GM12875 (cell line): Measurements from ENCODE around the gene NXPE3.
"Not testable (repeated sequence)": the region's sequence is repeated elsewhere in the genome, so short reads cannot be mapped to it uniquely, and the experiment has no call there.

ENCODE experiments used
- H3K4me3 ChIP-seq: one replicate; pipeline ENCODE4 v1.5.1; 2011; ENCODE audit warnings: low read depth, low read length, control low read depth
- TF ChIP-seq, protein P1 (sequence below): IDR thresholded peaks from 2 replicates; pipeline ENCODE4 v1.5.1; 2011; ENCODE audit warnings: low read depth, mild to moderate bottlenecking, control low read depth, inconsistent platforms, low read length, moderate library complexity, borderline replicate concordance; ENCODE audit not compliant: insufficient read depth

Gene NXPE3

DNA sequence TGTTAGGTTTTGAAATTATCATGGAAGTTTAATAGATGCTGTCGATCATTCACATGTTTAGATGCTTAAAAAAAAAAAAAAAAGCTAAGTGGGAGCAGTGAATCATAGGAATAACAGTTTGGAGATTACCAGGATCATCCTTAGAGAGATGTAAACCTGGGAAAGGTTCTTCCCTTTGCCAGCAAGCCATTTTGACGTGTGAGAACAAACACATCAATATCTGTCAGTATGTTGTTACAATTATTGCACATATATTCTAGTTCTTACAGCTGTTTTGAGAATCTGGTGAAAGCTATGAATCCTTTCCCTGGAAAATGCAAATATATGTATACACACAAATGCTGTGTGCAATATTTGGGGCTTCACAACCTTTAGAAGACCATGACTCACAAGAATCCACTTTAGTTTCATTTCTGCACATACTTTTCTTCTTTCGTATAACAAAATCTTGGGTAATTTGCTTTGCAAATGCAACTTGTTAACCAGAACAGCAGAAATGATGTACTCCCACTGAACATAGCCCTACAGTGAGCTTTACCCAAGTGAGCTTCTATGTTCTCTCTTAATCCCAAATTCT, 82.3 kb downstream of the NXPE3 start:
- TF ChIP-seq, protein P1, sequence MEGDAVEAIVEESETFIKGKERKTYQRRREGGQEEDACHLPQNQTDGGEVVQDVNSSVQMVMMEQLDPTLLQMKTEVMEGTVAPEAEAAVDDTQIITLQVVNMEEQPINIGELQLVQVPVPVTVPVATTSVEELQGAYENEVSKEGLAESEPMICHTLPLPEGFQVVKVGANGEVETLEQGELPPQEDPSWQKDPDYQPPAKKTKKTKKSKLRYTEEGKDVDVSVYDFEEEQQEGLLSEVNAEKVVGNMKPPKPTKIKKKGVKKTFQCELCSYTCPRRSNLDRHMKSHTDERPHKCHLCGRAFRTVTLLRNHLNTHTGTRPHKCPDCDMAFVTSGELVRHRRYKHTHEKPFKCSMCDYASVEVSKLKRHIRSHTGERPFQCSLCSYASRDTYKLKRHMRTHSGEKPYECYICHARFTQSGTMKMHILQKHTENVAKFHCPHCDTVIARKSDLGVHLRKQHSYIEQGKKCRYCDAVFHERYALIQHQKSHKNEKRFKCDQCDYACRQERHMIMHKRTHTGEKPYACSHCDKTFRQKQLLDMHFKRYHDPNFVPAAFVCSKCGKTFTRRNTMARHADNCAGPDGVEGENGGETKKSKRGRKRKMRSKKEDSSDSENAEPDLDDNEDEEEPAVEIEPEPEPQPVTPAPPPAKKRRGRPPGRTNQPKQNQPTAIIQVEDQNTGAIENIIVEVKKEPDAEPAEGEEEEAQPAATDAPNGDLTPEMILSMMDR, result no peak
- H3K4me3 ChIP-seq, result no peak overlapping the region

DNA sequence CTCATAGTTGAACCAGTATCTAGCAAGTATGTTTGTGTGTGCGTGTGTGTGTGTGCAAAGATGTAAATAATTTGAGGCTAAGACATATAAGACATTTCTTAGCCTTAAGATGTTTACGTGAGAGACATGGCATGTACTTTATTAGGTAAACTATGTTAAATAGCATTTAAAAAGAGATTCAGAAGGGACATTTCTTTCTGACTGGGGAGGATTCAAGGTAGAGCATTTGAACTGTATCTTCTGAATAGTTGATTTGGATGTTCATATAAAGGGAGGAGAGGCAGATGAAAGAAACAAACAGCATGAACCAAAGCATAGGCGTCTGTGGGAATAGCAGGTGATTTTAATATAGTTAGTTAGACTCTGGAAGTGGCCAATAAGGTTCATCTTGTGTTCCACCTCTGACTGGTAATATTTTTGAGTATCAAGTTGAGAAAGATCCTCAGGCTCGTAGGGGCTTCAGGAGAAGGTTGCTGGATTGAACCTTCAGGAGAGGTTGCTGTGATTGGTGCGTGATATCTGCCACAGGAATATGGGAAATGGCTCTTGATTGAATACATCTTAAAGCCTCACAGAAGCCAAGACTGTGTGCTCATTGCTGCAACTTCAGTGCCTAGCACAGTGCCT, 82.9 kb downstream of the NXPE3 start:
- TF ChIP-seq, protein P1, result no peak
- no peak overlapping the region for H3K4me3 ChIP-seq

DNA sequence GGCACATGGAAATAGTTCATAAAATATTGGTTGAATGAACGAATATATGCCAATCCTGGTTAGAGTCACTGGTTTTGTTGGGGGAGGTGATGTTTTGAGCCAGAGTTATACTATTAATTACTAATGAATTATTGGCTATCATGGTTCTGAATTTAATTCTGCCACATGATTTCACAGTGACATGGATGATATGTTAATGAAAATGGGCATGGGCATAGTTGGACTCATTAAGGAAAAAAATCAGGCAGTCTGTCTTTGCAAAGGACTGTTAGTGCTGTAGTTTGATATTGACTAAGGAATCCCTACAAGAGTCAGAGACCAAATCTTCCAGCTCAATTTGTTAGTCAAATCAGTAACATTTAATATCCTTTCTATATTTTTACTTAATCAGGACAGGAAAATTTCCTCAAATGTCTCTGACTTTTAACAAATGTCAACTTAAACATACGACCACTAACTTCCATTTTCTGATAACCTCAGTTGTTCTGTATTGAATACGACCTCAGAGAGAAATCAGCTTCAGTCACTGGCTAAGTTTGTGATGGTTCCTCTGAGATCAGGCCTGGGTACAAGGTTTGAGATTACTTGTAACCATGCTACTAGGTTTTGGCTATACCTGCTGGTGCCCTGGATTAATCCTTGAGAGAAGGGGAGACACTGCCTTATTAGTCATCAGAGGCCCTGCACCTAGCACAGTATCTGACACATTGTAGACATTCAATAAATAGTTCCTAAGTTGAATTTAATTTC, 83.6 kb downstream of the NXPE3 start:
- H3K4me3 ChIP-seq, result no peak overlapping the region
- TF ChIP-seq, protein P1, result no peak

DNA sequence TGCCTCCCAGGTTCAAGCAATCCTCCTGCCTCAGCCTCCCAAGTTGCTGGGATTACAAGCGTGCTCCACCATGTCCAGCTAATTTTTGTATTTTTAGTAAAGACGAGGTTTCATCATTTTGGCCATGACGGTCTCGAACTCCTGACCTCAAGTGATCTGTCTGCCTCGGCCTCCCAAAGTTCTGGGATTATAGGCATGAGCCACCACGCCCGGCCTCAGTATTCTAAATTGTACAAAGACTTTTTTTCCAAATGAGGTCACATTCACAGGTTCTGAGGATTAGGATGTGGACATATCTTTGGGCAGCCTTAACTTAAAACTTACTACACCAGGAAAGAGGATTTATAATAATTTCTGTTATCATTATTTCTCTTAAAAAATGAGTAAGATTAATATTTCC, 85.9 kb downstream of the NXPE3 start:
- H3K4me3 ChIP-seq, result not testable (repeated sequence)

DNA sequence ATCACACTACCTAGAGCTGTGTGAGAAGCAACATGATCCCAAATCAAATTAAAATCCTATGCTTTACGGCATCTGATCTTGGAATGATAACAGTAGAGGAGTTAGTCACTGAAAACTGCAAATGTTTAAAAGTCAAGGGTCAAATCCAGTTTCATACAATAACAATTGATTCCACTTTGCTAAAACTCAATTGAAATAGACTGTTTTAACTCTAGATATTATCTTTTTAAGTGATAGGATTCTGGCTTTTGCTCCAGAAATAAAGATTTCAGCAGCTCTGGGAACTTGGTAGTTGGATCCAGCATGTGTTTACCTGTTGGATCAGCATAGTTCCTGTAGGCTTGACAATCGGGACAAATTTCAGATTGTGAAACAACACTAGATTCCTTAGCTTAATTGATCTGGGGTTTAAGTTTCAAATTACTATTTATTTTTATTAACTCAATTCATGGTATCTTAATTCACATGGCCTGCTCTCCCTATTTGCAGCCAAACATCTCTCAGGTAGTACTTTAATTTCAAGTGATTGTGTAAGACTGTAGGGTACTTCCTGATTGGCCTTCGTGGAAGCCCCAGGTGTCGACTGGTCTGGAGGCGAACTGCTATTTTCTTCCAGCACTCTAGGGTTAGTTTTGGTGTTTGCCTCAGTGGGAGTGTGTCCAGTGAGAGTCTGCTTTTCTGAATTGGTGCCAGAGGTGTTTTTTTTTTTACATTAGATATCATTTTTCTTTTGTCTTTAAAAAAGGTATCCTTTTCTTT, 86.9 kb downstream of the NXPE3 start:
- TF ChIP-seq, protein P1, result no peak
- no peak overlapping the region for H3K4me3 ChIP-seq

DNA sequence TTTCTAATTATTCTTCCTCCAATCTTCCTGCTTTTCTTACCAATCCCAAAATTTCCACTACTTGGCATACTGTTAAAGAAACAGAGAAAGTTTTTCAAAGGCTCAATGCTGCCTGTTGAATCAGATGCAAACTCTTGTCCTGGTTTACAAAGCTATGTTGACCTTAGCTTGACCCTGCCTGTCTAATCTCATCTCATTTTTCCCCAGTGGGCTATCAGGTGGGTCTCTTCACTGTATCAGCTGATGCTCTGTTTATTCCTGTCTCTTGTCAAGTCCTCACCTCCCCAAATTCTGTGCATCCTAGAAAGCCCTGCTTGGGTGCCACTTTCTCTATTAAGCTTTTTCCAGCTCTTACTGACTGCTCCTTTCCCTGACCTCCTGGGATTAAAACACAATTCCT, 88.5 kb downstream of the NXPE3 start:
- TF ChIP-seq, protein P1, result no peak
- no peak overlapping the region for H3K4me3 ChIP-seq

DNA sequence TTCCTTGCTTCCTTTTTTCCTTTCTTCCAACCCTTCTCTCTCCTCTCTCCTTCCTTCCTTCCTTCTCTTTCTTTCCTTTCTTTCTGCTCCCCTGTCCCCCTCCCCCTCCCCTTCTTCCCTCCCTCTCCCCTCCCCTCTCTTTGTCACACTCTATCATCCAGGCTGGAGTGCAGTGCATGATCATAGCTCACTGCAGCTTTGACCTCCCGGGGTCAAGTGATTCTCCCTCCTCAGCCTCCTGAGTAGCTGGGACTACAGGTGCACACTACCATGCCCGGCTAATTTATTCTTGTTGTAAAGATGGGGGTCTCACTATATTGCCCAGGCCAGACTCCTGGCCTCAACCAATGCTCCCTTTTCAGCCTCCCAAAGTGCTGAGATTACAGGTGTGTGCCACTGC, 89.0 kb downstream of the NXPE3 start:
- TF ChIP-seq, protein P1, result no peak
- no peak overlapping the region for H3K4me3 ChIP-seq
